Calu3 (cell line): ENCODE measurements around the gene CDC27. TPM values are rescaled to one million over a fixed set of nuclear protein-coding genes. Genes with fewer than 3 reads are reported as not detected.

Experiments used
- BruUV-seq: library from RNA; stranded (reverse); fragments of 400-500 nt; replicated peaks from 2 replicates; lab custom pipeline; 2021; lab: Mats Ljungman, UMichigan
- CTCF ChIA-PET: fragments of 300-600 bp; sonication (Branson Sonifier 250); formaldehyde crosslinking; loops from one replicate; lab custom pipeline; 2022; ENCODE audit warnings: antibody characterized with exemption; lab: Charles Lee
- DNase-seq: peaks from one replicate; pipeline ENCODE4 v3.0.0; 2022
- H3K27ac Mint-ChIP-seq: one replicate; pipeline ENCODE4 v1.8.0; 2022; ENCODE audit warnings: mixed read lengths; ENCODE audit not compliant: unreplicated experiment
- H3K27me3 Mint-ChIP-seq: one replicate; pipeline ENCODE4 v1.8.0; 2022; ENCODE audit warnings: mixed read lengths; ENCODE audit not compliant: unreplicated experiment
- H3K36me3 Mint-ChIP-seq: one replicate; pipeline ENCODE4 v1.8.0; 2022; ENCODE audit warnings: mild to moderate bottlenecking, moderate library complexity, mixed read lengths; ENCODE audit not compliant: insufficient read depth, unreplicated experiment
- H3K4me1 Mint-ChIP-seq: one replicate; pipeline ENCODE4 v1.8.0; 2022; ENCODE audit warnings: mild to moderate bottlenecking, low read depth, mixed read lengths; ENCODE audit not compliant: unreplicated experiment
- H3K4me3 Mint-ChIP-seq: one replicate; pipeline ENCODE4 v1.8.0; 2022; ENCODE audit warnings: mild to moderate bottlenecking, low read depth, moderate library complexity, mixed read lengths; ENCODE audit not compliant: unreplicated experiment
- H3K9me3 Mint-ChIP-seq: one replicate; pipeline ENCODE4 v1.8.0; 2022; ENCODE audit warnings: low read depth, mixed read lengths; ENCODE audit not compliant: unreplicated experiment
- intact Hi-C: fragments of 100-400 bp; cut with micrococcal nuclease; formaldehyde crosslinking; loops from one replicate; pipeline ENCODE4 v1.10.0; 2022; ENCODE audit not compliant: unreplicated experiment
- total RNA-seq: library from RNA; stranded (reverse); gene quantifications from 2 replicates; pipeline ENCODE4 v1.2.3, GENCODE V29; 2022
- TF ChIP-seq, protein P1 (sequence below): fragments of 200-600 bp; IDR thresholded peaks from one replicate; pipeline ENCODE4 v1.8.0; 2022; ENCODE audit warnings: antibody characterized with exemption; ENCODE audit not compliant: unreplicated experiment

The CDC27 gene
- total RNA-seq, 1 experiment from 2014 or later = 132 TPM

DNA sequence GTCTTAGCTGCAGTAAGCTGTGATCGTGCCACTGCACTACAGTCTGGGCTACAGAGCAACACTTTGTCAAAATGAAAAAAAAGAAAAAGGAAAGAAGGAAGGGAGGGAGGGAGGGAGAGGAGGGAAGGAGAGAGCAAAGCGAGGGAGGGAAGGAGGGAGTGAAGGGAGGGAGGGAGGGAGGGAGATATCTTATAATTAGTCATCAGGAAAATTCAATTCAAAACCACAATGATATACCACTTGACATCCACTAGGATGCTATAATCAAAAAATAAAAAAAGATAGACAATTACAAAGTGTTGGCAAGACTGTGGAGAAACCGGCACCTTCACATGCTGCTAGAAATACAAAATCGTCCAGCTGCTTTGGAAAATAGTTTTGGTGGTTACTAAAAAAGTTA, 93.8 kb downstream of the CDC27 start:
- H3K4me3 Mint-ChIP-seq = no peak overlapping the region
- no peak overlapping the region for H3K27ac Mint-ChIP-seq
- H3K27me3 Mint-ChIP-seq = no peaks in the 10 kb centered on the region
- BruUV-seq = no TSS peak
- DNase-seq = no peak
- intact Hi-C loops = no loop called here
- H3K9me3 Mint-ChIP-seq = no peaks in the 10 kb centered on the region
- TF ChIP-seq, protein P1, sequence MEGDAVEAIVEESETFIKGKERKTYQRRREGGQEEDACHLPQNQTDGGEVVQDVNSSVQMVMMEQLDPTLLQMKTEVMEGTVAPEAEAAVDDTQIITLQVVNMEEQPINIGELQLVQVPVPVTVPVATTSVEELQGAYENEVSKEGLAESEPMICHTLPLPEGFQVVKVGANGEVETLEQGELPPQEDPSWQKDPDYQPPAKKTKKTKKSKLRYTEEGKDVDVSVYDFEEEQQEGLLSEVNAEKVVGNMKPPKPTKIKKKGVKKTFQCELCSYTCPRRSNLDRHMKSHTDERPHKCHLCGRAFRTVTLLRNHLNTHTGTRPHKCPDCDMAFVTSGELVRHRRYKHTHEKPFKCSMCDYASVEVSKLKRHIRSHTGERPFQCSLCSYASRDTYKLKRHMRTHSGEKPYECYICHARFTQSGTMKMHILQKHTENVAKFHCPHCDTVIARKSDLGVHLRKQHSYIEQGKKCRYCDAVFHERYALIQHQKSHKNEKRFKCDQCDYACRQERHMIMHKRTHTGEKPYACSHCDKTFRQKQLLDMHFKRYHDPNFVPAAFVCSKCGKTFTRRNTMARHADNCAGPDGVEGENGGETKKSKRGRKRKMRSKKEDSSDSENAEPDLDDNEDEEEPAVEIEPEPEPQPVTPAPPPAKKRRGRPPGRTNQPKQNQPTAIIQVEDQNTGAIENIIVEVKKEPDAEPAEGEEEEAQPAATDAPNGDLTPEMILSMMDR = no peak
- peaks cover 20% of the 10 kb centered on the region for H3K36me3 Mint-ChIP-seq
- no peaks in the 10 kb centered on the region for H3K4me1 Mint-ChIP-seq
- CTCF ChIA-PET = no interaction called here

DNA sequence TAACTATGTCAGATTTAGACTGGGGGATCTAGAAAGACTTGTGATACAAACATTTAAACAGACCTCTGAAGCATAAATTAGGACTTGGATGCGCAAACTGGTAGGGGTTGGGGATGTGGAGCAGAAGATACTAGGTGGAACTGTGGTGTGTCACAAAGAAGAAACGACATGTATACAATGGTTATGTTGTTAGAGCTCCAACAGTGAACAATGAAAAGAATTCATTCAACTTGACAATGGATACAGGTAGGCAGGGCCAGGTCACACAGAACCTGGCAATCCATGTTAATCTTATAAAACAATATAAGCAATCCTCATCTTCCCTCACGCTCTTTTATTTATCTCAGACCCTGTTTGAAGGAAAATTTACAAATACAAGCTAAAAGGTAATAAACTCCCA, 102.0 kb downstream of the CDC27 start:
- H3K4me3 Mint-ChIP-seq = no peak overlapping the region
- peaks cover 42% of the 10 kb centered on the region for H3K4me1 Mint-ChIP-seq
- CTCF ChIA-PET = interaction anchor here (0.6 kb wide), 1 partner anchor 333 kb away, joined by 3 read pairs; no protein-coding TSS in a partner anchor
- DNase-seq = no peak
- no peaks in the 10 kb centered on the region for H3K9me3 Mint-ChIP-seq
- BruUV-seq = no TSS peak
- TF ChIP-seq, protein P1 = no peak
- no peaks in the 10 kb centered on the region for H3K36me3 Mint-ChIP-seq
- intact Hi-C loops = no loop called here
- no peaks in the 10 kb centered on the region for H3K27me3 Mint-ChIP-seq
- H3K27ac Mint-ChIP-seq = peak overlapping the region; percentile 62

DNA sequence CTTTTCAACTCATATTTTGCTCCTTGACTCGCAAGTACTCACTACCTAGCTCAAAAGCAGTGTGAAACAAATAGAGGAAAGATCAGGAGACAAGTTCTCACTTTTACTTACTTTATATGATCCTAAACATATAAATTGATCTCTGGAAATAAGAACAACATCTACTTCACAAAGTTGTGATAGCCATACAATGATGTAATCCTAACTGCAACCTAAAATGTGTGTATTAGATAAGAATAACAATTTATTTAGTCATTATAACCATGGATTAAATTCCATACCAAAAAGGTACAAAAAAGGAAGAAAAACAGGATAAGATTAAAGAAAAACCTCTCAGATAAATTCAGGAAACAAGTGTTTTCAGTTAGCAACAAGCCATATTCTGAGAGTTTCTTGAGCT, 103.4 kb downstream of the CDC27 start:
- H3K27me3 Mint-ChIP-seq = no peaks in the 10 kb centered on the region
- H3K9me3 Mint-ChIP-seq = no peaks in the 10 kb centered on the region
- no peak overlapping the region for H3K27ac Mint-ChIP-seq
- intact Hi-C loops = no loop called here
- H3K36me3 Mint-ChIP-seq = no peaks in the 10 kb centered on the region
- BruUV-seq = no TSS peak
- peaks cover 42% of the 10 kb centered on the region for H3K4me1 Mint-ChIP-seq
- CTCF ChIA-PET = interaction anchor here (0.6 to 1.4 kb wide), 3 partner anchors 11 to 238 kb away, joined by 3 to 5 read pairs (median 3); partner anchors contain the start of gene EFCAB13
- TF ChIP-seq, protein P1 = no peak
- no peak for DNase-seq
- no peak overlapping the region for H3K4me3 Mint-ChIP-seq

DNA sequence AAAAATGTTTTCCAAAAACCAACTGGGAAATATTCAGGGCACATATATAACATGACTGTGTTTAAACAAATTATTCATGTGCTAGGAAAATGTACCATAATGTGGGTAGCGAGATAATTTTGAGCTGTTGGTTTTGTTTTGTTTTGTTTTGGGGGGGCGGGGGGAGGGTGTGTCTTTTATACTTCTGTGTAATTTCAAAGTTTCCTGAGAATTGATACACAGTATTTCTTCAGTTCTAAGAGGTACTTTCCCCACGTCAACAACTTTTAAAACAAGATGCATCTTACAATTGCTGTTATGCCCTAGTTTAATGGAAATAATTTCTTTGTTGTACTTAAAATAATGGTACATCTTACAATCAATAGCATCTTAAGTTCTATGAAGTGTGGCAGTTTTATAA, 110.3 kb downstream of the CDC27 start:
- intact Hi-C loops = no loop called here
- H3K9me3 Mint-ChIP-seq = no peaks in the 10 kb centered on the region
- no peak for DNase-seq
- H3K4me3 Mint-ChIP-seq = no peak overlapping the region
- peaks cover 4% of the 10 kb centered on the region for H3K4me1 Mint-ChIP-seq
- H3K27me3 Mint-ChIP-seq = no peaks in the 10 kb centered on the region
- no TSS peak for BruUV-seq
- CTCF ChIA-PET = no interaction called here
- TF ChIP-seq, protein P1 = no peak
- no peaks in the 10 kb centered on the region for H3K36me3 Mint-ChIP-seq
- no peak overlapping the region for H3K27ac Mint-ChIP-seq
